Activated CD8-positive, alpha-beta memory T cell treated with anti-CD3 and anti-CD28 coated beads, Interleukin-2, amount 50 U/mL, for 48 hours (primary cell): ENCODE results near the gene NAGS.
"Not testable (repeated sequence)": the region's sequence is repeated elsewhere in the genome, so short reads cannot be mapped to it uniquely, and the experiment has no call there.

Experiments used
- DNase-seq: peaks from one replicate; pipeline ENCODE4 v3.0.0-alpha.2; 2020

NAGS gene

GRCh38 chr17:44046893-44047292, 42.5 kb downstream of the NAGS start:
- DNase-seq = not testable (repeated sequence)

- DNase-seq = no peak
These were observed 45.1 kb downstream of the NAGS start for GRCh38 chr17:44049294-44050060.

- no peak for DNase-seq
These were observed 48.9 kb downstream of the NAGS start for GRCh38 chr17:44053125-44053872.
